Mammary epithelial cell (primary cell): ENCODE results near the gene CCND1.

Experiments used
- EZH2 ChIP-seq: IDR thresholded peaks from 2 replicates; pipeline ENCODE4 v1.6.1; 2012; ENCODE audit warnings: low read length, inconsistent platforms, borderline replicate concordance
- TF ChIP-seq, protein P1 (sequence below), 2 donors: IDR thresholded peaks in 1 of 2; conservative IDR thresholded peaks in 1 of 2; 2 replicates each; pipeline ENCODE4 v1.5.1; 2011 to 2012; ENCODE audit warnings: inconsistent platforms in 2 of 2, low read length in 2 of 2, mild to moderate bottlenecking in 2 of 2, control low read depth in 1 of 2, low read depth in 1 of 2; ENCODE audit not compliant: insufficient read depth in 1 of 2; ENCODE audit errors: extremely low read depth in 1 of 2

DNA sequence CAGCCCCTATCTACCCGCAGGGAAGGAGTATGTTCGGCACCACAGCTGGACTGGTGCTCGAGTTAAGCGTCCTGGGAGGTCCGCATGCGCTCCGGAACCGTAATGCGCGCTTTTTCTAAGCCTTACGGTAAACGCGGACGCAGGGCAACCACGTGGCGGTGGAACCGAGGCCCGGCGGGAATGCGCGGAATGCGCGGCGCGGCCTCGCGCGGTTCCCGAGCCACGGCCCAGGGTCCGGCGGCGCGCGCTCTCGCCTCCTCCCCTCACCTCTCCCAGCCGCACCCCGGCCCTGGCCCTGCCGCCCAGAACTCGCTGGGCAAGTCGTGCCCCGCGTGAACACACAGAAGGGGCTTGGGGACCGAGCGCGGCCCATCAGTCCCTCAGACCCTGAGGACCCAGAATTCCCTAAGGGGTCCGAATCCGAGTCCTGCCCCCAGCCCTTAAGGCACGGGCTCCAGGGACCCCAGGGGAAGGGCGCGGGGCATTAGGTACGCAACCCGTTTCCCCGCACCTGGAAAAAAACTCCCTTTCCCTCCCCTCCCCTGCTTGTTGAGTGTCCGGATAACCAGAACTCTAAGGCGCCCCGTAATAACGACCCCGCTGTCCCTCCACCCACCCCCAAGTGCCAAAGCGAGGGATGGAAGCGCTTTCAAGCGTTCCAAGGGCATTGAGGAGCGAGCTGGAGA is 4.3 kb upstream of the CCND1 start:
- TF ChIP-seq, protein P1, sequence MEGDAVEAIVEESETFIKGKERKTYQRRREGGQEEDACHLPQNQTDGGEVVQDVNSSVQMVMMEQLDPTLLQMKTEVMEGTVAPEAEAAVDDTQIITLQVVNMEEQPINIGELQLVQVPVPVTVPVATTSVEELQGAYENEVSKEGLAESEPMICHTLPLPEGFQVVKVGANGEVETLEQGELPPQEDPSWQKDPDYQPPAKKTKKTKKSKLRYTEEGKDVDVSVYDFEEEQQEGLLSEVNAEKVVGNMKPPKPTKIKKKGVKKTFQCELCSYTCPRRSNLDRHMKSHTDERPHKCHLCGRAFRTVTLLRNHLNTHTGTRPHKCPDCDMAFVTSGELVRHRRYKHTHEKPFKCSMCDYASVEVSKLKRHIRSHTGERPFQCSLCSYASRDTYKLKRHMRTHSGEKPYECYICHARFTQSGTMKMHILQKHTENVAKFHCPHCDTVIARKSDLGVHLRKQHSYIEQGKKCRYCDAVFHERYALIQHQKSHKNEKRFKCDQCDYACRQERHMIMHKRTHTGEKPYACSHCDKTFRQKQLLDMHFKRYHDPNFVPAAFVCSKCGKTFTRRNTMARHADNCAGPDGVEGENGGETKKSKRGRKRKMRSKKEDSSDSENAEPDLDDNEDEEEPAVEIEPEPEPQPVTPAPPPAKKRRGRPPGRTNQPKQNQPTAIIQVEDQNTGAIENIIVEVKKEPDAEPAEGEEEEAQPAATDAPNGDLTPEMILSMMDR (conservative IDR thresholded peaks at IDR 0.05 in 1 of 2, IDR thresholded peaks at IDR 0.05 in 1 of 2; ENCODE audit: extremely low read depth in 1 of 2, insufficient read depth in 1 of 2, low read depth in 1 of 2, low read length in 2 of 2), result no peak
- no peak for TF ChIP-seq EZH2
